NCI-H187 treated with DMSO at 0.1 percent for 48 hours (cell line): Measurements from ENCODE around the gene PTPRD.
"Not testable (repeated sequence)": the region's sequence is repeated elsewhere in the genome, so short reads cannot be mapped to it uniquely, and the experiment has no call there.

Experiments used
- DNase-seq: peaks from one replicate; lab custom pipeline; 2025; lab: John Stamatoyannopoulos, UW

PTPRD gene

GRCh38 chr9:9498128-9498527 lies 1114.7 kb downstream of the PTPRD start:
- no peak for DNase-seq

DNA sequence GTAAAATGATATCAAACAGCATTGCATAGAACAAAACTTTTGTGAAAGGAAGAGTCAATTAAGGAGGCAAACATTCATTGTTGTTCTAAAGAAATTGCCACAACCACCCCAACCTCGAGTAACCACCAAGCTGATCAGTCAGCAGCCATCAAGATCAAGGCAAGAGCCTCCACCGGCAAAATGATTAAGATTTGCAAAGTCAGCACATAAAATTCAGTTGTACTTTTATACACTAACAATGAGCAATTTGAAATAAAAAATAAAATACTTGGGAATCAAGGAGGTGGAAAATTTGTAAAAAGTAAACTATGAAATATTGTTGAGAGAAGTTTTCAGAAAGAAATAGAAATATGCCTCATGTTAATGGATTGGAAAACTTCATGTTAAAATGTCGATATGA lies 1118.5 kb downstream of the PTPRD start:
- no peak for DNase-seq

DNA sequence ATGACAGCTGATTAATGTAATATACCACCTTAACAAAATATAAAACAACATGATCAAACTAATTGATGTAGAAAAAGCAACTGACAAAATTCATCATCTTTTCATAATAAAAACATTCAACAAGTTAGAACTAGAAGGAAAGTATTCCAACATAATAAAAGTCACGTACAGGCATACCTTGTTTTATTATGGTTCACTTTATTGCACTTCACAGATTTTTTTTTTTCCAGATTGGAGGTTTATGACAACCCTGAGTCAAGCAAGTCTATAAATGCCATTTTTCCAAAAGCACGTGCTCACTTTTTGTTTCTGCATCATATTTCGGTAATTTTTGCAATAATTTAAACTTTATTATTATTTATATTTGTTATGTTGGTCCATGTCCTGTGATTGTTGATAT lies 1120.3 kb downstream of the PTPRD start:
- DNase-seq: no peak

GRCh38 chr9:9489183-9489582 lies 1123.6 kb downstream of the PTPRD start:
- no peak for DNase-seq

GRCh38 chr9:9483175-9483574 lies 1129.6 kb downstream of the PTPRD start:
- DNase-seq: no peak

- no peak for DNase-seq
These were observed 1134.1 kb downstream of the PTPRD start for GRCh38 chr9:9478741-9479140.

DNA sequence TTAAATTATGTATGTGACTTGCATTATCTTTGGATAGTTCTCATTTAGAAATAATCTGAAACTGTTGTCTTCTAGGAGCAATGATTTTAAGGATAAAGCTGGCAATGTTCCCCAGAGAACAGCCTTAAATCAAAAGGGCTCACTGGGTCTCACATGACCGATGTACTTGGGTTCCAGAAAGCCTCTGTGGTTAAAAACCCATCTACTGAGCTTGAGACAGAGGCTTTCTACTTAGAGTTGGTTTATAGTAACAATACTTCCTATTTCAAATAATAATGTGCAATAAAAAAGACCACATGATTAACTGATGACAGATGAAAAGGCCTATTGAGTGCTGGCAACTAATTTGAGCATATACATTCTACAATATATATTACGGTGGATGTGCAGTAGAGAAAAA lies 1143.5 kb downstream of the PTPRD start:
- DNase-seq: no peak

GRCh38 chr9:9441874-9442273 lies 1170.9 kb downstream of the PTPRD start:
- DNase-seq: not testable (repeated sequence)

DNA sequence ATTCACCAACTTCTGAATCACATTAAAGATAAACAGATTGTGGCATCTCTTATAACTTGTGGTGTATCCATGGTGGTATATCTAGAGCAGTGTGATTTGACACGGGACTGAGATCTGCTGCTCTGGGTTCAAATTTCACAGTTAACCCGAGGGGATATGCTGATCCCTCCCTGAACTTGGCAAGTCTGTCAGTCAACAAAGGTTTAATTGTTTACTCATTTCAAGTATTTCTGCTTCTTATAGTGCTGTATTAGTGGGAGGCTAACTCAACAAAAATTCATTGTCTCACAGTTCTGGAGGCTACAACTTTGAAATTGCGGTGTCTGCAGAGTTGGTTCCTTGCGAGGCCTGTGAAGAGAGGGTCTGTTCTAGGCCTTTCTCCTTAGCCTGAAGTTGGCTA lies 1175.2 kb downstream of the PTPRD start:
- DNase-seq: no peak

GRCh38 chr9:9426454-9426853 lies 1186.3 kb downstream of the PTPRD start:
- not testable (repeated sequence) for DNase-seq

DNA sequence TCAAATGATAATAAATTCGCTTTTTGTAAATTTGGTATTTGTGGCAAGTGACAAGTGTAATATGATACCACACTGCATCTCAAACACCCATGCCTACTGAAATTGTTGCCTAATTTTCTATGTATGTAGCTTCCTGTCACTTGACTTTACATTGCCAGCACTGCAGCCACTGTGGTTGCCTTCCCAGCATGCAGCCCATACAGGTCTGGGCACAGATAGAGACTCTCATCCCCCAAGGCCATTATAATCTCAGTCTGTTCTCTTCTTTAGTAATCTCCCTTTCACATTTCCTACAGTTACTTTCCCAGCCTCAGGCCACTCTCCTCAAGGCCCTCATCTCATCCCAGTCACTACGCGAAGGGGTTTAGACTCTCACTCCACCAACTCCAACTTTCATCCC lies 1200.6 kb downstream of the PTPRD start:
- DNase-seq: no peak

- DNase-seq: no peak
These were observed 1202.1 kb downstream of the PTPRD start for GRCh38 chr9:9410736-9411135.

DNA sequence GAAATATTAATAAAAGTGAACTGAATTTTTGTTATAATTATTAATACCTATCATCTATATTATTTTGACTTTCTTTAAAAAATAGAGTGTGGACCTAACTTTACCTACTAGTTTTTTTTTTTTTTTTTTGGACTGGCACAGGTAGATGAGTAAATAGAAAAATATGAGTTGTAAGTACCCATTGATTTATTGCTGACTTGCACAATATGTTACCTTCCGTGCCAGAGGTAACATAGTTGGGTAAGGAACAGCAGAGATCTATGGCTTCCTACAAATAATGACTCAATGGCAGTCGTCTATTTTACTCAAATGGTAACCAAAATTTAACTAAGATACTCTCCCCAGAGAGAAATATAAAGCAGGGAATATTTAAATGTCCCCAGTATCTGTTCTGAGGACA lies 1212.8 kb downstream of the PTPRD start:
- DNase-seq: no peak

GRCh38 chr9:9396518-9396917 lies 1216.3 kb downstream of the PTPRD start:
- DNase-seq: no peak

DNA sequence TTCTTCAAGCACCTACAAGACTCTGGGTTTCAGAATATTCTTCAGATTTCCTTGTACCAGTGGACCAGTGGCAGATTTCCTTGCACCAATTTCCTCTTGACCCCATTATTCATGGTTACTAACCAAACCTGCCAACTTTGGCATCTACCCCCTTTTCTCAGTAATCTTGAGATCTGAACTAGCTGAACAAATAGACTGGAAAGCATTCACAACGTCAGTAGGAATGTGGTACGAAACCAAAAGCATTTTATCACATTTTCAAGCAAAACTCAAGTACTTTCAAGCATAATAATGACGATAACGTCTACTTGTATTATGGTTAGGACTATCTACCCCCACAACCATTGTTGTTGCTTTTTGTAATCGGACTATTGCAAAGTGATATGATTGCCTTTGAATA lies 1217.3 kb downstream of the PTPRD start:
- no peak for DNase-seq

- DNase-seq: no peak
These were observed 1220.0 kb downstream of the PTPRD start for GRCh38 chr9:9392755-9393154.

GRCh38 chr9:9389904-9390303 lies 1222.9 kb downstream of the PTPRD start:
- DNase-seq: no peak

GRCh38 chr9:9387511-9388115 lies 1225.2 kb downstream of the PTPRD start:
- DNase-seq: no peak

DNA sequence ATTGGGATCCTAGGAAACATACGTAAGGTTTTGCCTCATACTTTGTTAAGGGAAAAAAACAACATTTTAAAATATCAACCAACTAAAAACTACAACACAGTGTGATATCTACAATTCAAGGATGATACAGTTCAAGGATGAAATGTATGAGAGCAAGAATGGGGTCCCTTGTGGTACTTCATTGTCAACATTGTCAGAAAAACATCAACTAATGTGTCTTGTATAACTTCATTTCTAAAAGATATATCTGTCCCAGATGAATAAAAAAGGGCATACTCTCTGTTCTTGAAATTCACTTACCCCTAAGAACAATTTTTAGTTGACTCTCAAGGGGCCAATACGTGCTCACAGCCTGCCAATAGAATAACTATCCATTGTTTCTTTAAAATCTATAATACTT lies 1250.5 kb downstream of the PTPRD start:
- DNase-seq: no peak

GRCh38 chr9:9352877-9353481 lies 1259.8 kb downstream of the PTPRD start:
- DNase-seq: no peak

GRCh38 chr9:9341203-9341602 lies 1271.6 kb downstream of the PTPRD start:
- no peak for DNase-seq

DNA sequence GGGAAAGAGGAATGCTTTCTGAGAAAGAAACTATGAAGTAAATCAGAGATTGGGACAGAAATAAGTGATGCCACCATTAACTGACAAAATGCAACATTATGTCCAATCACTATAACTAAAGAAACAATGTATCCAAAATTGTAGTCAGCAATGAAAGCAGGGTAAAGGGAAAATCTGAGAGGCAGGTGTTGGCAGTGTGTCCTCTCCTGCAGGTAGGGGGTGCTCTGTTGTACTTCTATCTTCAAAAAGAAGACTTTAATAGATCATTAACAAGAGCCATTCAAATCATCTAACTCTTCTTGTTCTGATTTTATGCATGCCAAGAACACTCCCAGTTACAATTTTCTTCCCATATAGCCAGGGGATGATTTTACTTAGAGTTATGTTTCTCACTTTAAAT lies 1275.7 kb downstream of the PTPRD start:
- DNase-seq: no peak

DNA sequence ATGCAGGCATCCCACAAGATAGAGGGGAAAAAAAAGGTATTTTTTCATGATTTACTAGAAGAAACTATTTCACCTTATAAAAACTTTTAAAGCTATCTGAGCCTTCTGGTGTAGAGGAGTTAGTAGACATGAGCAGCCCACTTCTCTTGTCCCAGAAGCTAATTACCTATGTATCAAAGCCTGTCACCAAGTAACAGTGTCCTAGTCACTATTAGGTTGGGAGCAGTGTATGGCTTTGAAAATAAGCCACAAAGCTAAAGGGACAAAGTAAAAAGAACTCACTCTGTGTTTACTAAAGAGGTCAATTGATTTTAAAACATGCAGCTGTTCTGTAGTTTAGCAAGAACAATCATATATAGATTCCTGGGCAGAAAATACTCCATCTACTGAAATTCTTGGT lies 1286.1 kb downstream of the PTPRD start:
- no peak for DNase-seq

- DNase-seq: no peak
These were observed 1293.8 kb downstream of the PTPRD start for GRCh38 chr9:9319007-9319406.
